ENCODE results near the gene TENT5C.

Gene TENT5C

GRCh38 chr1:117636637-117637425 lies 31.0 kb downstream of the TENT5C start:
- peak overlapping the region; percentile 40 for H3K4me2 ChIP-seq (ENCODE audit: low read depth, low read length, poor library complexity, severe bottlenecking)
- no peaks in the 10 kb centered on the region for H3K9me3 ChIP-seq (ENCODE audit: insufficient read depth, low read depth, low read length)
- no peaks in the 10 kb centered on the region for H3F3A ChIP-seq (ENCODE audit: low read depth)
- no peak overlapping the region for H2AFZ ChIP-seq (ENCODE audit: low read length)
- H3K27me3 ChIP-seq (ENCODE audit: insufficient read depth, low read length, poor library complexity, severe bottlenecking) = no peaks in the 10 kb centered on the region
- H3K9ac ChIP-seq (ENCODE audit: low read depth, low read length, poor library complexity, severe bottlenecking) = no peak overlapping the region
- H3K4me1 ChIP-seq (ENCODE audit: insufficient read depth, low read length, poor library complexity, severe bottlenecking) = peaks cover 21% of the 10 kb centered on the region
- no peaks in the 10 kb centered on the region for H3K9me2 ChIP-seq (replicated peaks; ENCODE audit: low read depth, low read length)
- TF ChIP-seq EZH2phosphoT487 (IDR thresholded peaks at IDR 0.05; ENCODE audit: borderline replicate concordance) (no peak), CTCF (conservative IDR thresholded peaks at IDR 0.05; ENCODE audit: low read length) (no peak)
- H3K79me2 ChIP-seq (ENCODE audit: insufficient read depth, low read length) = no peaks in the 10 kb centered on the region
- no peaks in the 10 kb centered on the region for H4K20me1 ChIP-seq (ENCODE audit: insufficient read depth, low read length, poor library complexity, severe bottlenecking)
- no peak overlapping the region for H3K4me3 ChIP-seq (ENCODE audit: low read length, poor library complexity, severe bottlenecking)
- H3K36me3 ChIP-seq (ENCODE audit: insufficient read depth, low read length) = no peaks in the 10 kb centered on the region

GRCh38 chr1:117638141-117638540 lies 32.3 kb downstream of the TENT5C start:
- no peaks in the 10 kb centered on the region for H3K79me2 ChIP-seq (ENCODE audit: insufficient read depth, low read length)
- H3K9me3 ChIP-seq (ENCODE audit: insufficient read depth, low read depth, low read length) = no peaks in the 10 kb centered on the region
- H2AFZ ChIP-seq (ENCODE audit: low read length) = no peak overlapping the region
- TF ChIP-seq EZH2phosphoT487 (IDR thresholded peaks at IDR 0.05; ENCODE audit: borderline replicate concordance) (no peak), CTCF (conservative IDR thresholded peaks at IDR 0.05; ENCODE audit: low read length) (no peak)
- no peak overlapping the region for H3K4me3 ChIP-seq (ENCODE audit: low read length, poor library complexity, severe bottlenecking)
- H3K4me1 ChIP-seq (ENCODE audit: insufficient read depth, low read length, poor library complexity, severe bottlenecking) = peaks cover 17% of the 10 kb centered on the region
- no peaks in the 10 kb centered on the region for H3K9me2 ChIP-seq (replicated peaks; ENCODE audit: low read depth, low read length)
- H3F3A ChIP-seq (ENCODE audit: low read depth) = no peaks in the 10 kb centered on the region
- no peaks in the 10 kb centered on the region for H3K36me3 ChIP-seq (ENCODE audit: insufficient read depth, low read length)
- no peaks in the 10 kb centered on the region for H3K27me3 ChIP-seq (ENCODE audit: insufficient read depth, low read length, poor library complexity, severe bottlenecking)
- no peak overlapping the region for H3K4me2 ChIP-seq (ENCODE audit: low read depth, low read length, poor library complexity, severe bottlenecking)
- no peak overlapping the region for H3K9ac ChIP-seq (ENCODE audit: low read depth, low read length, poor library complexity, severe bottlenecking)
- no peaks in the 10 kb centered on the region for H4K20me1 ChIP-seq (ENCODE audit: insufficient read depth, low read length, poor library complexity, severe bottlenecking)

GRCh38 chr1:117638759-117639158 lies 32.9 kb downstream of the TENT5C start:
- H3K9me2 ChIP-seq (replicated peaks; ENCODE audit: low read depth, low read length) = no peaks in the 10 kb centered on the region
- no peak overlapping the region for H3K4me2 ChIP-seq (ENCODE audit: low read depth, low read length, poor library complexity, severe bottlenecking)
- H3K9ac ChIP-seq (ENCODE audit: low read depth, low read length, poor library complexity, severe bottlenecking) = no peak overlapping the region
- H3K4me3 ChIP-seq (ENCODE audit: low read length, poor library complexity, severe bottlenecking) = no peak overlapping the region
- no peaks in the 10 kb centered on the region for H3K79me2 ChIP-seq (ENCODE audit: insufficient read depth, low read length)
- no peaks in the 10 kb centered on the region for H3K9me3 ChIP-seq (ENCODE audit: insufficient read depth, low read depth, low read length)
- H3K27me3 ChIP-seq (ENCODE audit: insufficient read depth, low read length, poor library complexity, severe bottlenecking) = no peaks in the 10 kb centered on the region
- no peak overlapping the region for H2AFZ ChIP-seq (ENCODE audit: low read length)
- H3K4me1 ChIP-seq (ENCODE audit: insufficient read depth, low read length, poor library complexity, severe bottlenecking) = peaks cover 17% of the 10 kb centered on the region
- no peaks in the 10 kb centered on the region for H4K20me1 ChIP-seq (ENCODE audit: insufficient read depth, low read length, poor library complexity, severe bottlenecking)
- no peaks in the 10 kb centered on the region for H3K36me3 ChIP-seq (ENCODE audit: insufficient read depth, low read length)
- TF ChIP-seq EZH2phosphoT487 (IDR thresholded peaks at IDR 0.05; ENCODE audit: borderline replicate concordance) (no peak), CTCF (conservative IDR thresholded peaks at IDR 0.05; ENCODE audit: low read length) (no peak)
- H3F3A ChIP-seq (ENCODE audit: low read depth) = no peaks in the 10 kb centered on the region
